ENCODE data around the gene RRAGD. TPM values are rescaled to one million over a fixed set of nuclear protein-coding genes. Genes with fewer than 3 reads are reported as not detected.
A peak's percentile ranks its signal among the peaks of the same experiment; 100 is the strongest.

Gene RRAGD
- total RNA-seq, 2 experiments from 2014 or later, result 9.0 to 10.2 TPM

GRCh38 chr6:89372506-89372901 lies 39.6 kb downstream of the RRAGD start:
- POLR2A ChIA-PET, result interaction anchor here (0.9 to 2.4 kb wide), 9 partner anchors 11 to 390 kb away, joined by 3 to 13 read pairs (median 4); partner anchors contain the start of genes PNRC1, RRAGD and UBE2J1
- ATAC-seq (ENCODE audit: poor library complexity) (no peak), DNase-seq (peak in 2 of 14 experiments; percentile 8 to 12)

GRCh38 chr6:89371849-89372505 lies 40.1 kb downstream of the RRAGD start:
- peak; percentile 64 to 89 (median 76) for DNase-seq
- Histone ChIP-seq H3K4me3 (ENCODE audit: low read length) (no peak overlapping the region), H3K9me3 (ENCODE audit: control insufficient read depth in 1 of 2, insufficient read depth in 1 of 2, low read length in 2 of 2) (no peaks in the 10 kb centered on the region), H3K36me3 (ENCODE audit: insufficient read depth, low read length) (no peaks in the 10 kb centered on the region), H3K4me1 (ENCODE audit: insufficient read depth, low read length) (peaks cover 17% of the 10 kb centered on the region), H3K27ac (ENCODE audit: low read depth in 1 of 2, low read length in 2 of 2) (peak overlapping the region in 1 of 2 donors; percentile 32), H3K27me3 (ENCODE audit: control insufficient read depth in 1 of 2, insufficient read depth in 2 of 2, low read length in 2 of 2) (no peaks in the 10 kb centered on the region)
- Mint-ChIP-seq H3K9me3 (no peaks in the 10 kb centered on the region), H3K27ac (peak overlapping the region; percentile 79), H3K27me3 (no peaks in the 10 kb centered on the region), H3K36me3 (ENCODE audit: low read depth) (no peaks in the 10 kb centered on the region), H3K4me1 (ENCODE audit: low read depth) (peaks cover 27% of the 10 kb centered on the region), H3K4me3 (no peak overlapping the region)
- peak; percentile 65 for ATAC-seq (ENCODE audit: poor library complexity)
- TF ChIP-seq CTCF (IDR thresholded peaks at IDR 0.05), result peak; percentile 97
- intact Hi-C loops (cut with DNase I, micrococcal nuclease), result loop anchor here (2.0 to 5.0 kb wide), 5 partner anchors 15 to 1105 kb away; no protein-coding TSS in a partner anchor
- CTCF ChIA-PET, result interaction anchor here (0.5 to 2.9 kb wide), 35 partner anchors 9 to 1446 kb away, joined by 3 to 29 read pairs (median 3); partner anchors contain the start of genes LYRM2, RNGTT and UBE2J1
- POLR2A ChIA-PET, result interaction anchor here (0.9 to 2.4 kb wide), 9 partner anchors 10 to 389 kb away, joined by 3 to 13 read pairs (median 4); partner anchors contain the start of genes PNRC1, RRAGD and UBE2J1

More at GRCh38 chr6:89372506-89372901, 39.6 kb downstream of the RRAGD start:
- Mint-ChIP-seq H3K4me1 (ENCODE audit: low read depth) (peaks cover 27% of the 10 kb centered on the region), H3K9me3 (no peaks in the 10 kb centered on the region), H3K4me3 (no peak overlapping the region), H3K36me3 (ENCODE audit: low read depth) (no peaks in the 10 kb centered on the region), H3K27me3 (no peaks in the 10 kb centered on the region), H3K27ac (peak overlapping the region; percentile 79)
- CTCF ChIA-PET, result interaction anchor here (0.5 to 2.9 kb wide), 31 partner anchors 8 to 1445 kb away, joined by 3 to 29 read pairs (median 4); partner anchors contain the start of genes LYRM2, RNGTT and UBE2J1
- H3K4me3 ChIP-seq (ENCODE audit: low read length), result no peak overlapping the region
- peaks cover 17% of the 10 kb centered on the region for H3K4me1 ChIP-seq (ENCODE audit: insufficient read depth, low read length)
- no peak for TF ChIP-seq CTCF (IDR thresholded peaks at IDR 0.05)
- intact Hi-C loops (cut with DNase I, micrococcal nuclease), result loop anchor here (2.0 to 5.0 kb wide), 3 partner anchors 16 to 1105 kb away; no protein-coding TSS in a partner anchor
- H3K36me3 ChIP-seq (ENCODE audit: insufficient read depth, low read length), result no peaks in the 10 kb centered on the region
- H3K9me3 ChIP-seq (ENCODE audit: control insufficient read depth in 1 of 2, insufficient read depth in 1 of 2, low read length in 2 of 2), result no peaks in the 10 kb centered on the region
- H3K27ac ChIP-seq (ENCODE audit: low read depth in 1 of 2, low read length in 2 of 2), result peak overlapping the region in 1 of 2 donors; percentile 32
- no peaks in the 10 kb centered on the region for H3K27me3 ChIP-seq (ENCODE audit: control insufficient read depth in 1 of 2, insufficient read depth in 2 of 2, low read length in 2 of 2)

GRCh38 chr6:89368999-89369398 lies 43.1 kb downstream of the RRAGD start:
- H3K36me3 ChIP-seq (ENCODE audit: insufficient read depth, low read length), result no peaks in the 10 kb centered on the region
- POLR2A ChIA-PET, result no interaction called here
- no peaks in the 10 kb centered on the region for H3K27me3 ChIP-seq (ENCODE audit: control insufficient read depth in 1 of 2, insufficient read depth in 2 of 2, low read length in 2 of 2)
- intact Hi-C loops (cut with DNase I, micrococcal nuclease), result no loop called here
- H3K4me1 Mint-ChIP-seq (ENCODE audit: low read depth), result peaks cover 27% of the 10 kb centered on the region
- no peaks in the 10 kb centered on the region for H3K36me3 Mint-ChIP-seq (ENCODE audit: low read depth)
- H3K27me3 Mint-ChIP-seq, result no peaks in the 10 kb centered on the region
- CTCF ChIA-PET, result interaction anchor here (1.9 kb wide), 1 partner anchor 386 kb away, joined by 6 read pairs; no protein-coding TSS in a partner anchor
- H3K4me3 ChIP-seq (ENCODE audit: low read length), result no peak overlapping the region
- DNase-seq (no peak), ATAC-seq (ENCODE audit: poor library complexity) (no peak)
- H3K9me3 Mint-ChIP-seq, result no peaks in the 10 kb centered on the region
- no peaks in the 10 kb centered on the region for H3K9me3 ChIP-seq (ENCODE audit: control insufficient read depth in 1 of 2, insufficient read depth in 1 of 2, low read length in 2 of 2)
- no peak overlapping the region for H3K27ac ChIP-seq (ENCODE audit: low read depth in 1 of 2, low read length in 2 of 2)
- H3K4me3 Mint-ChIP-seq, result no peak overlapping the region
- peaks cover 9% of the 10 kb centered on the region for H3K4me1 ChIP-seq (ENCODE audit: insufficient read depth, low read length)
- no peak for TF ChIP-seq CTCF (IDR thresholded peaks at IDR 0.05)
- H3K27ac Mint-ChIP-seq, result no peak overlapping the region
